GM12864 (cell line): ENCODE results near the gene MVB12B.

Experiments
- DNase-seq: peaks from one replicate; pipeline ENCODE4 v3.0.0-alpha.2; 2011; ENCODE audit warnings: low read depth
- H3K4me3 ChIP-seq: 2 replicates; pipeline ENCODE4 v1.5.1; 2011; ENCODE audit warnings: mild to moderate bottlenecking, low read depth, low read length, control low read depth
- CTCF ChIP-seq: IDR thresholded peaks from 2 replicates; pipeline ENCODE4 v1.5.1; 2011; ENCODE audit warnings: low read depth, mild to moderate bottlenecking, moderate library complexity, low read length, control low read depth, inconsistent platforms; ENCODE audit errors: missing control alignments

MVB12B gene

GRCh38 chr9:126459126-126459525 is 132.5 kb downstream of the MVB12B start:
- no peak overlapping the region for H3K4me3 ChIP-seq
- DNase-seq, result no peak
- TF ChIP-seq CTCF, result no peak

- no peak overlapping the region for H3K4me3 ChIP-seq
- no peak for TF ChIP-seq CTCF
- no peak for DNase-seq
These were observed 132.9 kb downstream of the MVB12B start for GRCh38 chr9:126459546-126459945.

- no peak overlapping the region for H3K4me3 ChIP-seq
- no peak for TF ChIP-seq CTCF
- DNase-seq, result no peak
These were observed 133.6 kb downstream of the MVB12B start for GRCh38 chr9:126459965-126460843.

- no peak for DNase-seq
- H3K4me3 ChIP-seq, result no peak overlapping the region
- no peak for TF ChIP-seq CTCF
These were observed 134.4 kb downstream of the MVB12B start for GRCh38 chr9:126461029-126461428.

GRCh38 chr9:126461608-126462007 is 135.0 kb downstream of the MVB12B start:
- H3K4me3 ChIP-seq, result no peak overlapping the region
- no peak for DNase-seq
- no peak for TF ChIP-seq CTCF

GRCh38 chr9:126462617-126463016 is 136.0 kb downstream of the MVB12B start:
- no peak for DNase-seq
- H3K4me3 ChIP-seq, result no peak overlapping the region
- TF ChIP-seq CTCF, result no peak

GRCh38 chr9:126463426-126463825 is 136.8 kb downstream of the MVB12B start:
- TF ChIP-seq CTCF, result no peak
- DNase-seq, result no peak
- H3K4me3 ChIP-seq, result no peak overlapping the region
